Testis (tissue), 2 donors: ENCODE results near the gene CEACAM19.

Experiments used
- POLR2A ChIP-seq: fragments of 450-650 bp; IDR thresholded peaks from one replicate; pipeline ENCODE4 v1.6.1; 2017; ENCODE audit warnings: antibody characterized with exemption, mild to moderate bottlenecking, moderate library complexity
- TF ChIP-seq, protein P1 (sequence below), 3 experiments: fragments of 450-650 bp in 2 of 3; fragments of 200-600 bp in 1 of 3; sonication (generic) in 1 of 3; IDR thresholded peaks; one replicate each; pipeline ENCODE4 v1.5.1; 2016 to 2019; ENCODE audit warnings: antibody characterized with exemption in 3 of 3, mild to moderate bottlenecking in 2 of 3, moderate library complexity in 1 of 3

DNA sequence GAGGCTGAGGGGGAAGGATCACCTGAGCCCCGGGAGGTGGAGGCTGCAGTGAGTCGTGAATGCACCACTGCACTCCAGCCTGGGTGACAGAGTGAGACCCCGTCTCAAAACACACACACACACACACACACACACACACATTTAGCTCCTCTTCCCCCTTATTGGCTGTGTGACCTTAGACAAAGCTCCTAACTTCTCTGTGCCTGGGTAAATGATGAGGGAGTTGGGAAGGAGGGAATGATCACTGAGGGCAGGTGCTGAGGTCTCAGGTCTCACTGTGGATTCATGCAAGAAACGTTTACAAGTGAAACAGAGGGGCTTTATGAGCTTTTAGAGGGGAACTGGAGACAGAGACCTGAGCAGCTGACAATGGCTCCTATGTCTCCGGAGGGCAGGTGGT lies 60.3 kb downstream of the CEACAM19 start:
- TF ChIP-seq, protein P1, sequence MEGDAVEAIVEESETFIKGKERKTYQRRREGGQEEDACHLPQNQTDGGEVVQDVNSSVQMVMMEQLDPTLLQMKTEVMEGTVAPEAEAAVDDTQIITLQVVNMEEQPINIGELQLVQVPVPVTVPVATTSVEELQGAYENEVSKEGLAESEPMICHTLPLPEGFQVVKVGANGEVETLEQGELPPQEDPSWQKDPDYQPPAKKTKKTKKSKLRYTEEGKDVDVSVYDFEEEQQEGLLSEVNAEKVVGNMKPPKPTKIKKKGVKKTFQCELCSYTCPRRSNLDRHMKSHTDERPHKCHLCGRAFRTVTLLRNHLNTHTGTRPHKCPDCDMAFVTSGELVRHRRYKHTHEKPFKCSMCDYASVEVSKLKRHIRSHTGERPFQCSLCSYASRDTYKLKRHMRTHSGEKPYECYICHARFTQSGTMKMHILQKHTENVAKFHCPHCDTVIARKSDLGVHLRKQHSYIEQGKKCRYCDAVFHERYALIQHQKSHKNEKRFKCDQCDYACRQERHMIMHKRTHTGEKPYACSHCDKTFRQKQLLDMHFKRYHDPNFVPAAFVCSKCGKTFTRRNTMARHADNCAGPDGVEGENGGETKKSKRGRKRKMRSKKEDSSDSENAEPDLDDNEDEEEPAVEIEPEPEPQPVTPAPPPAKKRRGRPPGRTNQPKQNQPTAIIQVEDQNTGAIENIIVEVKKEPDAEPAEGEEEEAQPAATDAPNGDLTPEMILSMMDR (IDR thresholded peaks at IDR 0.05) = no peak
- TF ChIP-seq POLR2A = no peak
